H1 (cell line): Measurements from ENCODE around the gene FGGY. TPM values are rescaled to one million over a fixed set of nuclear protein-coding genes. Genes with fewer than 3 reads are reported as not detected.

Experiments
- CBX5 ChIP-seq: fragments of 300-800, 300-1000 bp; sonication (generic); IDR thresholded peaks from 2 replicates; pipeline ENCODE4 v1.7.1; 2016; ENCODE audit warnings: antibody characterized with exemption, low read length, low read depth
- CEBPB ChIP-seq: IDR thresholded peaks from 2 replicates; pipeline ENCODE4 v1.6.1; 2012; ENCODE audit warnings: low read depth, low read length
- E2F6 ChIP-seq: IDR thresholded peaks from 2 replicates; pipeline ENCODE4 v1.6.1; 2012; ENCODE audit warnings: inconsistent platforms
- KDM1A ChIP-seq: fragments of 200-600, 300-600 bp; sonication (generic); IDR thresholded peaks from 2 replicates; pipeline ENCODE4 v1.7.1; 2016; ENCODE audit warnings: mild to moderate bottlenecking, low read length, borderline replicate concordance
- KDM5A ChIP-seq: fragments of 200-600 bp; IDR thresholded peaks from 2 replicates; pipeline ENCODE4 v1.7.1; 2012; ENCODE audit warnings: mild to moderate bottlenecking, low read length, inconsistent platforms, mixed read lengths
- PHF8 ChIP-seq: fragments of 200-600 bp; sonication (generic); conservative IDR thresholded peaks from 2 replicates; pipeline ENCODE4 v1.7.1; 2012; ENCODE audit warnings: low read depth, mild to moderate bottlenecking, inconsistent platforms, low read length, moderate library complexity
- polyA plus RNA-seq, 7 experiments: library from polyadenylated mRNA; depleted of rRNA in 3 of 7; stranded (reverse) in 5 of 7; unstranded in 2 of 7; fragments of >200 nt in 5 of 7; fragments of 200-250 nt in 2 of 7; gene quantifications; 1 replicate in 5 of 7; 2 replicates in 1 of 7; 4 replicates in 1 of 7; pipeline versions ENCODE4 v1.2.1 to v1.2.3, GENCODE V29; 2011 to 2013; ENCODE audit warnings: missing spikeins in 2 of 7, mixed read lengths in 2 of 7
- total RNA-seq: library from RNA; stranded (reverse); fragmentation: NEBNext Ultra II Directional; extraction: Animal tissue kit (Norgen Biotek cat#: 25700); gene quantifications from 2 replicates; pipeline ENCODE4 v1.2.1, GENCODE V29; 2021

The FGGY gene
- total and polyA plus RNA-seq, 2 of the 8 experiments (the other 6 are each of a cell fraction or from before 2014, with no cell fraction given) = 10.3 to 12.5 TPM

- TF ChIP-seq CBX5 = no peak
- TF ChIP-seq PHF8 = no peak
- TF ChIP-seq CEBPB = no peak
- no peak for TF ChIP-seq KDM1A
- no peak for TF ChIP-seq KDM5A
- TF ChIP-seq E2F6 = no peak
These were observed 20.4 kb downstream of the FGGY start (continued) for GRCh38 chr1:59317343-59317742.
